Loucy (cell line): ENCODE results near the gene FADS1.

Experiments
- CTCF ChIP-seq: fragments of 200-600 bp; sonication (generic); conservative IDR thresholded peaks from 2 replicates; pipeline ENCODE4 v1.5.1; 2014; ENCODE audit warnings: mild to moderate bottlenecking, antibody characterized with exemption, low read length
- EZH2phosphoT487 ChIP-seq: fragments of 200-600 bp; IDR thresholded peaks from 2 replicates; pipeline ENCODE4 v1.6.1; 2018; ENCODE audit warnings: antibody characterized with exemption, mild to moderate bottlenecking, moderate library complexity, borderline replicate concordance

GRCh38 chr11:61760946-61761345, 55.9 kb downstream of the FADS1 start:
- TF ChIP-seq CTCF (no peak), EZH2phosphoT487 (no peak)
